T-helper 22 cell (primary cell): Measurements from ENCODE around the gene PAX8.
A peak's percentile ranks its signal among the peaks of the same experiment; 100 is the strongest.

Experiments
- DNase-seq: peaks from one replicate; pipeline ENCODE4 v3.0.0-alpha.2; 2020; ENCODE audit warnings: low read depth

The PAX8 gene

DNA sequence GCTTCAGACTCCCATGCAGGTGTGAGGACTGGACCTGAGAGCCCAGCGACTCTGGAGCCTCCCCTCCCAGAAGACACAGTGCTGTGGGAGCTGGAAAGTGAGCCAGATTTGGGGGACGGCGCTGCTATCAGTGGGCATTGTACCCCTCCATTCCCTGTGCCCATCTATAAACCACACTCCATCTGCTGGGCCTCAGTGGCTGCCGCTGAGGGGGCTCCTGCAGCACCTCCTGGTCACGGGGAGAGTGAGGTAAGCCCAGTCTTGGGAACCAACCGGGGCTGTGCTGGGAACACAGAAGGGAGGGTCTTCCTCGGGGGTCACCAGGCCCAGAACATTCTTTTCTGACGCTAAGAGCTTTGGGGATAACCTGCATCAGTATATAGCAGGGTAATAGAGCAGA, 95.5 kb downstream of the PAX8 start:
- DNase-seq = no peak

DNA sequence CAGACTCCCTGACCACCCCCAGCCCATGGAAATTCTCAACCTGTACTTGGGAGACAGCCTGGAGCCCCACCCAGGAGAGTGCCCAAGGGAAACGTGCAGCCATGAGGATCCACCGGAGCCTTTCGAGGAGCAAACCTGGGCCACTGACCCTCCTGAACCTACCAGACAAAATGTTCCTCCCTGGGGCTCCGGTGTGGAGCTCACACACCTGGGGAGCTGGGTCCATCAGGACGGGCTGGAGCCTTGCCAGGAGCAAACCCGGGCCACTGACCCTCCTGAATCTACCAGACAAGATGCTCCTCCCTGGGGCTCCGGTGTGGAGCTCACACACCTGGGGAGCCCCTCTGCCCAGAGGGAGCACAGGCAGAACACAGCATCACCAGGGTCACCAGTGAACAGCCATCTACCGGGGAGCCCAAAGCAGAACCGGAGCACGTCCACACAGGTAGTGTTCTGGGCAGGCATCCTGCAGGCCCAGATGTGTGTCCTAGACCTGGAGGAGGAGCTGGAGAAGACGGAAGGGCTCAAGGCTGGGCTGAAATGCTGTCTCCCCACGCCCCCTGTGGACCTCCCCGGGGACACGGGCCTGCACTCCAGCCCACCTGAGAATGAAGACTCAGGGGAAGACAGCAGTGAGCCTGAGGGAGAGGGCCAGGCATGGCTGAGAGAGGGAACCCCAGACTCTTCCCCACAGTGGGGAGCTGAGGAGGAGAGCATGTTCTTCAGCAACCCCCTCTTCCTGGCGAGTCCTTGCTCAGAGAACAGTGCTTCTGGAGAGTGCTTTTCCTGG, 96.1 kb downstream of the PAX8 start:
- no peak for DNase-seq

DNA sequence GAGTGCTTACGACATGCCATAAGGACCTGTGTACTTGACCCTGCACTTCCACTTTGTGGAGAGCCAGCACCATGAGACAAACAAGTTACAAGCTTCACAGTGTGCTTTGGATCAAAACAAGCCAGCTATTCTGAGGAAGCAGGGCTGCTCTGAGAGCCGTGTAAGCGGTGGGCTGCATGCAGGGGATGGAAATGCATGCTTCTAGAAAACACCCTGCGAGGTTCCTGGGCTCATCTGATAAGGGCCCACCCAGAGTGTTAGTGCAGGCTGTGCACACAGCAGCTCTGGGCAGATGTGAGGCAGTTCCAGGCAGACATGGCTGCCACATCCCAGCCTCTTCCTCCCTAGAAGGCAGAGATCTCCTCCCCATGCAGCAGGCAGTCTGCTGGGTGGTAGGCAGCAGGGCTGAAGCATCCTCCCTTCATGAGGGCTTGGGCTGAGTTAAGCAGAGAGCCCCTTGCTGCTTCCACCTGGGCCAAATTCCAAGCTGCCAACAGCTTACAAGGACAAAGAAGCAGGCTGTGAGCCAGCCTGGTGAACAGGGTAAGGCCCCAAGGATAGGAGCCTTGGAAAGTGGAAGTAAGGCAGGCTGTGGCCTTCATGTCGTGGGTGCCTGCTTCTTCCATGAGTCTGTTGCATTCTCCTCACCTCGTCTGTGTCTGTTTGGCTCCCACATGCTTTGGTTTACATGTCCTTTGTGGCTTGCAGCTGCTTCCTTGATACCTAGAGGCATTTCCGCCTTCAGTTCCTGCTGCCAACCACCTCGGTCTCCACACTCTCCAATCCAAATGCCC, 97.3 kb downstream of the PAX8 start:
- DNase-seq = no peak

DNA sequence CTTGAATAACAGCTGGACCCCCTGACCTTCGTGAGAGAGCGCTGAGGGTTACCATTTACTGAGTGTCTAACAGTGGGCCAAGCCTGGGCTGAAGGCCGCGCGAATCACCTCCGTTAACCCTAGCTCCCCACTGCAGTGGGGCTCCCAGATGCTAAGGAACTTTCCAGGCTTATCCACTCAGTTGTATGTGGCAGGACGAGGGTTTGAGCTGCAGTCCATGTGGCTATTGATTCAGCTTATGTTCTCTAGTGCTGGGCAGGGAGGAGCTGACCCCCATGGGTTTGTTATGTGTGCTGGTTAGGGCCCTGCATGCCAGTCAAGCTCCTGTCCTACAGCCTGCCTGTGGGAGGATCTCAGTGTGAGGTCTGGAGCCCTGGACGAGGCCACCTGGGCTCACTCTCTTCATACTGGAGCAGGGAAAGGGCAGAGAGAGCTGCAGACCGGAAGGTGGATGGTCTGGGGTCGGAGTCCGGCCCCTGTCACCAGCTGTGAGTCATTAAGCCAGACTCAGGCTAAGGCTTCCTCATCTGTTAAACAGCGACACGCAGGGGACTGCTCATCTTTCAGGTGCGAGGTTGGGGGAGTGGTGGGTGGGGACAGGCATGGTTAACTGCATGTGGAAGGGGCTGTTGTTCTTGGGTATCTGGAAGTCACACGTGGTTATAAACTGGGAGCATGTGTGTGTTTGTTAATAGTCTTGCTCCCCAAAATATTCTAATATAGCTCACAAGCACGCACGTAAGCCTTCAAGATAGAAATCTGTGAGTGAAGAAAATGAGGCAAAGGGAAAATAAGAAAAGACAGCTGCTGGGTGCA, 98.4 kb downstream of the PAX8 start:
- DNase-seq = no peak

DNA sequence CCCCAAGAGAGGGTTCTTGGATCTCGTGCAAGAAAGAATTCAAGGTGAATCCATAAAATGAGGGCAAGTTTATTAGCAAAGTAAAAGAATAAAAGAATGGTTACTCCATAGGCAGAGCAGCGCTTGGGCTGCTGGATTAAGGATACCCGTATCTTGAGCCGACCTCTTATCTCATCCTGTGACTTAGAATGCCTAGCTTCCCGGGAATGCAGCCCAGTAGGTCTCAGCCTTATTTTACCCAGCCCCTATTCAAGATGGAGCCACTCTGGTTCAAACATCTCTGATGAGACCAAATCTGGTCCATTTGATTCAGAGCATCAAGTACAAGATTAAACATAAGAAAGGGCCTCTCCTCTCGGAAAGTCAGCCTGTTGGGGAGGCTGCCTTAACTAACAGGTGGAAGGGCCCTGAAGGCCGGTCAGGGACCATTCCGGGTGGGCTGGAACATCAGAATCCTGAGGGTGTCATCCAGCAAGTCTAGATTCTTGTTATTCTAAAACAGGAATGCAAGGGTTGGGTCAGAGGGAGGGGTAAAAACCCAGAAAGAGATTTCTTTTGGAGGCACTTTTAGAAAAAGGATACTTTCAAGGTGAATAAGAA, 99.2 kb downstream of the PAX8 start:
- DNase-seq = no peak

DNA sequence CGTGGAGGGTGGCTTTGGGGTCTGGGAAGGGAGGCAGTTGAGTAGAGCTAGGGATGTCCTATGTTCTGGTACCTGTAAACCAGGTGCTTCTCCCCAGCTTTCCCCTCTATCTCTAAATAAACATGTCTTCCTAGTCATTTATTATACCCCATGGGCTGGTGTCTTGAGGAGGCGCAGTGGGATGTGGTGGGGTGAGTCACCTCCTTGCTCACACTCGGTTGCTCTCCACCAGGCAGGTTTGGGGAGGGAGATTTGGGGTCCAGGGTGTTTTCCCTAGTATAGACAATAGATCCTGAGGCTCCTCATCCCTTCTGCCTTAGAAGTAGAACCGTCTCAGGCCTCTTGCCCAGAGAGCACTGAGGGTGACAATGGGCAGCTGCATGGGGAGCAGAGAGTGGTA, 99.8 kb downstream of the PAX8 start:
- peak; percentile 42 for DNase-seq

DNA sequence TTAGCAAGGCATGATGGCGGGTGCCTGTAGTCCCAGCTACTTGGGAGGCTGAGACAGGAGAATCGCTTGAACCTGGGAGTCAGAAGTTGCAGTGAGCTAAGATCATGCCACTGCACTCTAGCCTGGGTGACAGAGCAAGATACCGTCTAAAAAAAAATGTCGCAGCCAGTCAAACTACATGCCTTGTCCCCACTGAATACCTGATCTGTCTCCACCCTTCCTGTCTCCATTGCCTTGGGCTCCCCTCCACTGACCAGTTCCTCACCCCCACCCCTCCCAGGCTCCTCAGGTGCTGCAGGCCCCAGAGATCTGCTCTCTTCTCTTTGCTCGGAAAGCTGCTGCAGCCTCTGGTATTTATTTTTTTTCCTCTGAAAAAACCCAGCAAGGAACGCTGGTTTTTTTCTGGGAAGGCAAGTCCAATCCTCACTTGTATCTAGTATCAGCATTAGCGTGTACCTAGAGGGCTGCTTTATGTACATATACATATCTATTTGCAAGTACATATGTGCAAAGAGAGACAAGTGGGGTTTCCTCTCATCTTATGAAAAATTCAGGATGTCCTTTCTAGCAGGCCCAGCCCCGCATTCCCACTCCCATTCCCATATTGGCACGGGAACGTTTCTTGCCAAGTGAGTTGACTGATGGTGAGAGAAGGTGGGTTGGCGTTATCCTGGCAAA, 100.5 kb downstream of the PAX8 start:
- no peak for DNase-seq

DNA sequence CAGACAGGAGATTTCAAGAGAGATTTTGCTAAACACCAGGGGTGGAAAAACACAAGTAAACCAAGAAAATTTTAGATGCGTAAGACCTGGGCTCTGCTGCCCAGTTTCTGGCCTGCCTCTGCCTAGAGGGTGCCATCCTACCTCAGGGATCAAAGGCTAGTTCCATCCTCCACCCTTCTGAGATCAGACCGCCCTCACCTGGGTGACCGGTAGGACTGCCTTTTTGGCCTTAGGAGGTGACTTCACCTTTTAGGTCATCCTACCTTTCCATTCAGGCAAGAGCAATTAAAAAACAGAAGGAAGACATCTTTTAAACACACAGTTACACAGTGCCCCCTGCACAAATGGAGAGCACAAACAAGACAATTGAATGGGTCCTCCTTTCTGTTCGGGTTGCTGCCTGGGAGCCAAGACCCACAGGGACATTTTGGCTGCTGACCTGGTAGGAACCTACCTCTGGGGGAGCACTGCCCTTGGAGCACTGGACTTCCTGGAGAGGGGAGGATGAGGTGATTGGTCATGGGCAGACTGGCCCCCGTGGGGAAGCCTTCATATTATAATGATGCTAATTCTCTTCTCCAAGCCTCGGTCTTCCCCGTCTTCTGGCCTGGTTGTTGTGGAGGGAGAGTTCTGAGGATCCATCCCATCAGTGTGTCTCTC, 101.9 kb downstream of the PAX8 start:
- DNase-seq = no peak

DNA sequence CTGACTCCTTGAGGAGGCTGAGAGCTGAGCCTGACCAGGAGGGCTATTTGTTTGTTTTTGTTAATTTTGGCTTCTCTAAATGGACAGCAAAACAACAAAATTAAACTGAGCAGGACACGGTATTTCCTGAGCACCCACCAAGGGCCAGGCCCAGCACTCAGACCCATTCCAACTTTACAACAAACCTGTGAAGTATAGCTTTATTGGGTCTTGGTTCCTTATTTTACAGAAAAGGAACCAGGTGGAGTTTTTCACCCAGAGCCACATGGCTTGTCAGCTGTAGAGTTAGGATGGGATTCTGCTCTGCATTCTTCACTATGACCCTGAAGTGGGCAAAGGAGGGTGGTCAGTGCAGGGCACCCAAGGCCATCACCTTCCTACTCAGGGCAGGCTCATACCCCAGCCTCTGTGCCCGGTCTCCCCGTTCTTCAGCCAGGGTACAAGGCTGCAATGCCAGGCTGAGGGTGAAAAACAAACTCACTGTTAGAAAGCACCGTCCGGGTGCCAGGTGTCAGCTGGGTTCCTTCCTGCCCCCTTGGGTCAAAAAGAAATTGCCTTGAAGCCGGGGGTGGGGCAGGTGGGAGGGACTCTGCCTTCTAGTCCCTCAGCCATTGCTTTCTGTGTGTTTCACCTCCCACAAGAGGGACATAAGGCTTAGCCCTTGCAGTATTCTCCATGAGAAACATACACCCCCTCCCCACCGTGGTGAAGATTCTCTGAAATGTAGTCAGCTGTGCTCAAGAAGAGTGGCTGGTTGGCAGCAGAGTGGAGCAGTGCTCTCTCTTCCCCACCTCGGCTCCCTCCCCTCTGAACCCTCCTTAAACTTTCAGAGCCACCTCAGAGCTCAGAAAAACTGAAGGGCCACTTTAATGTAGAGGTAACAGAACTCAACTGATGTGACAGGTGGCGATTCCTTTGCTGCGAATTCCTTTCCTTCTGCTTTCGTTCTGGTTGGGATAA, 102.7 kb downstream of the PAX8 start:
- DNase-seq = no peak

DNA sequence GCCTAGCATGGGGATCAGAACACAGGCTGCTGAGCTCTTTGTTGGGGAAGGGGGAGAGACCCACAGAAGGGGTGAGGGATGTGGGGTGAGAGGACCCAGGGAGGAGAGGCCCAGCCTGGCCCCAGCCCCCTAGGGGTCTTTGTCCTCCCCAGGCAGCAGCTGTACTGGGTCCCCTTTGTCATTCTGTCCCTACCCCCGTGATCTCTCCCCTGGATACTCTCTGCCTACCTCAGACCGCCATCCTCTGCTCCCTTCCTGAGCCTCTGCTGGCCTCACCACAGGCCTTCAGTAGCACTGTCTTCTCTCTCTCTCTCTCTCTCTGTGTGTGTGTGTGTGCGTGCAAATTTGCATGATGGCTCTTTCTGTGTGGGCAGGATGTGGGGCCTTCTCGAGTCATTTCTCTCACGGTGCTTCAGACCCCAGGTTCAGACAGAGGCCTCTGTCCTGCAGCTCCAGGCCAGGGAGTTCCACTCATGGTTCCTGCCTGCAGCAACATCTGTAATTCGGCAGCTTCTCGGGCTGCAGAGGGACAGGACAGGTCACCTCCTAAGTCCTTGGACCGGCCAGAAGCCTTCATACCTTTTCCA, 103.6 kb downstream of the PAX8 start:
- peak; percentile 57 for DNase-seq

DNA sequence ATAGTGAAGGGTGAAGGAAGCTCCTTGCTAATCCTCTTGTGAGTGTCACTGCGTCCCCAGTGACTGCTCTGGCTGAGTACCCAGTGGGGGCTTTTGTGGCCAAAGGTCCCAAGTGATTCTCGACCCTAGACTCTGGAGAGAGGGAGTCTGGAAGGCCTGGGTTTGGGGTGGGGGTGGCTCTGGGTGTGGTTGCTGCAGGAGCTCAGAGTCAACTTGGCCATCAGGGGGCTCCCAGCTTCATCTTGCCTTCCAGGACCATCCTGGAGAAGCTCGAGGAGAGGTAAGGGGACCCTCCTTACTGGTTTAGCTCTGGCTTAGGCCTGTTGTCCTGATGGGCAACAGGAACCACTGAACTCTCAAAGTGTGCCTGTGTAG, 104.4 kb downstream of the PAX8 start:
- DNase-seq = no peak

DNA sequence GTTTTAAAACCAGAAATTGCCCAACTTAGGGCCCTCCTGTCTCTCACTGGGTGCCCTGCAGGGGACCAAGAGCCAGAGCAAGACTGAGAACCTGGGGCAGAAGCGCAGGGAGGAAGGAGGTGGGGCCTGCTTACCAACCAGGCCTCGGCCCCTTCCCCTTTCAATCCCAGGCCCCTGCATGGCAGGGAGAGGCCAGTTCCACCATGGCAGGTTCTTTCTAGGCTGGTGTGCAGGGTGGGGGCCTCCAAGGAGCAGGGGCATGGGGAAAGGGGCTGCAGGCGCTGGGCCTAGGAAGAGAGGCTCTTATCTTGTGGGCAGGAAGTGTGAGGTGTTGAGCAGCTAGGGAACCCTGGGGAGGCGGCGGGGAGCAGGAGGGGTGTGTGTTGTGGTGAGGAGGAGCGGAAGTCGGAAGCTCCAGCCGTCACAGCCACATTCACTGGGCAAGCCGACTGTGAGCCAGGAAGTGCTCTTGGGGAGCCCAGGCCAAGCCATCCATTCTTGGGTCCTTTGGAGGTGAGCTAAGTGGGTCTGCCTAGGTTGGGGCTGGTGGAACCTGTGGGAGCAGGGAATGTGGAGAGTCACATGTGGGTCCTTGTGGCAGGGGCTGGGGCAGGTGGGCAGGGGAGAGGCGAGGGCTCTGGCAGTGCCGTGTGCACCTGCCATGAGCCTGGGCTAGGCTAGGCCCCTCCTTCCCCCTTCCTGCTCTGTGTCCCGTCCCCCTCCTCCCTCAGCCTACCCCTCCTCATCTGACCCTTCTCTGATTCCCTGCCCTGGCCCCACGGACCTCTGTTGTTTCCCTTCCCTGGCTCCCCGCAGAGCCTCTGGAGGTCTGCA, 105.0 kb downstream of the PAX8 start, which contains the start of gene PSD4:
PSD4 (plus strand) TSS at position 430 of the 834 bp plus-strand sequence. CDS start 8,486 bp downstream, outside the sequence.
- DNase-seq = peak; percentile 82

DNA sequence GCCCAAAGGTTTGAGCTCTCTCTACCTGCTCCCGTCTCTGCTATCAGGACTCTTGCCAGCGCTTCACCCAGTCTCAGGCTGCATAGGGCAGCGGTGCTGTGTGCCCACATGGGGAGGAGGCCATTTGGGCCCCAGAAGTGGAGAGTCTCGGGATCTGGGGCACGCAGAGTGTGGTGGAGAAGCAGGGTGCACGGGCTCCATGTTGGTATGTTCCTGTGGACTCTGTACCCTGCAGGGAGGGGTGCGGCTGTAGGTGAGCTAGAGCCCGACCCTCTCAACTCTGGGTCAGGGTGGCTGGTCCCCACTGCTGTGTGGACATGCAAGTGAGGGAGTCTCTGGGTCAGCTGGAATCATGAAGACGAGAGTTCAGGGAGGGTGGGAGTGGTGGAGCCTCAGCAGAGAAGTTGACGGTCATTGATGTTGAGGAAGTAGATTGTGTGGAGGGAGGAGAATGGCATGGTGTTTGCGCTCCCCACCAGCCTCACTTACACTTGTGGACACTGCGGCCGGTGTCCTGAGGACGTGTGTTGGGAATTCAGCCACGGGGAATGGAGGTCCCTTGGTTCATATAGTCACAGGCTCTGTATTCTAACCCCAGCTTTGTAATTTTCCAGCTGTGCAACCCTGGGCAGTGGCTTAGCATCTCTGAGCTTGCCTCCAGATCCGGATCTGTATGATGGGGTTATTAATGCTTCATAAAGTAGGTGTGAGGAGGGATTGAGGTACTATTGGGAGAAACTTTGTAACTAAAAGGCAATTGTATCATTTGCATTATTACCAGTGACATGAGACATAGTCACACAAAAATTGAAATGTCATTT, 105.8 kb downstream of the PAX8 start:
- DNase-seq = no peak

DNA sequence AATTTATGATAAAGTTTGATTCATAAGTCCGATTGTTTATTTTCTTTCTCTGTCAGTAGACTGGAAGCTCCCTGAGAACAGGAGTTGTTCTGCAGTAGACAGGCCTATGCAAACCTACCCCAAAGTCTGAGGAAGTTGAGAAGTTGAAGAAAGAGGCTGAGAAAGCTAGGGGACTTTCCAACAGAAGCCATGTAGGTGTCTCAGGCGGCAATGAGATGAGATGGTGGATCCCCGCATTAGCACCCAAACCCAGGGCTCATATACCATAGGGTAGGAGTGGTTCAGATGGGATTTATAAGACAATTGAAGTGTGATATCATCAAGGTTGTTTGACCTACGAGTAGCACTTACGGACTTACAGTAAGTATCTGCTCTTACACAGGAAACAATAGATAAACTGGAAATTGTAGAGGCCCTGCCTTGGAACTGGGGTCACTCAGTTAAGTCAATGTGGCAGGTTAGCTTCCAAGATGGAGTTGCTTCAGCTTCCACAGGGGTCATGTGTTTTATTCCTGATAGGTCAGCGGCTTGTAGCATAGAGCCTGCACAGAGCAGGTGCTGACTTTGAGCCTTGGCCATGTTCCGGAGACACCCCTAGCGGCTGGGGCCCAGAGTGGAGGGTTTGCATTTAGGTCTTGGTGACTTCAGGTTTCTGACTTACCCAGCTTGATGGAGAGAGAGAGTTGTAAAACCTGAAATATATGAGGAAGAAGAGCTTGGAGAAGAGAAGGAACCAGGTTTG, 107.2 kb downstream of the PAX8 start:
- no peak for DNase-seq

DNA sequence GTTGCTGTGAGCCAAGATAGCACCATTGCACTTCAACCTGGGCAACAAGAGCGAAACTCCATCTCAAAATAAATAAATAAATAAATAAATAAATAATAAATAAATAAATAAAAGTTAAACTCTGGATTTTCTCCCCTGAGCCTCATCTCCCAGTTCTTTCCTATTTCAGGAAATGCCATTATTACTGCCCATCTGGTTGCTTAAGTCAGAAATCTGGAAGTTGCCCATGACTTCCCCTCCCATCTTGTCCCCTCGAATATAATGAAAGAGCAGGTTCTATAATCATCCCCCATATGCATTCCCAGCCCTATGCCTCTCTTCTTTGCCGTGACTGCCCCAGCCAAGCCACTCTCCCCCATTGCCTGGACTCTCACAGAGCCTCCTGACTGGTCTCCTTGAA, 109.1 kb downstream of the PAX8 start:
- no peak for DNase-seq

DNA sequence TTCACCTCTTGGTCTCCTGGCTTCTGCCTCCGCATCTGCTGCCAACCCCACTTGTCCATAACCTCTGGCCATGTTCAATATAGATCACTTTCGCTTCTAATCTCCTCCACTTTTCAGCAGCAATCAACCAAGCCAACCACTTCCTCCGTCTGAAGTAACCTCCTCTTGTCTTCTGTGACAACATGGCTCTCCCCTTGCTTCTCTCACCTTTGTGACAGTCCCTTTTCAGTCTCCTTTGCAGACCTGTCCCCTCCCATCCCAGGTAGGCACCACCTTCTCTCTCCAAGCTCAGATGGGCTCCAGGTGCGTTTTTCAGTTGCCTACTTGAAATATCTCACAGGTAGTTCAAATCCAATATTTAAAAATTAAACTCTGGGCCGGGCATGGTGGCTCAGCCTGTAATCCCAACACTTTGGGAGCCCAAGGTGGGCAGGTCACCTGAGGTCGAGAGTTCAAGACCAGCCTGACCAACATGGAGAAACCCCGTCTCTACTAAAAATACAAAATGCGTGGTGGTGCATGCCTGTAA, 109.7 kb downstream of the PAX8 start:
- DNase-seq = no peak

DNA sequence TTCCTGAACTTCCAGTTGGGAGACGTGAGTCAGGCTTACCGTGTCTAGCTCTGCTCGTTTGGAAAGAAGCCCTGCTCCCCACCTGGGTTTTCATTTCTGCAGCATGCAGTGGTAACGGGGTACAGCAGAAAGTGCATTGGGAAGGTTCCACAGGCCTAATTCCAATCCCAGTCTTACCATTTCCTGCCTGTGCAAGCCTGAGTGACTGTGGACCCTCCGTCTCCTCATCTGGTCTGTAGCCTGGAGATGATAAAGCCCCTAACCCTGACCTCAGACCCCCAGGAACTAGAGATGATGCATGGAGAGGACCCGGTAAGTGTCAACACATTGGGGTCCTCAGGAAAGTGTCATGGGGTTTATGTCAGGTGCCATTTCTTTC, 110.8 kb downstream of the PAX8 start:
- no peak for DNase-seq
